Ovary (tissue), 3 donors: ENCODE measurements around the gene MDM2.
"Not testable (repeated sequence)": the region's sequence is repeated elsewhere in the genome, so short reads cannot be mapped to it uniquely, and the experiment has no call there.

Experiments used
- CTCF ChIP-seq, 3 donors: fragments of 450-650 bp in 2 of 3; fragments of 200-600 bp in 1 of 3; IDR thresholded peaks; one replicate each; pipeline versions ENCODE4 v1.5.1 to v1.8.0; 2016 to 2022; ENCODE audit warnings: antibody characterized with exemption in 3 of 3, mild to moderate bottlenecking in 1 of 3
- POLR2A ChIP-seq: fragments of 450-650 bp; IDR thresholded peaks from one replicate; pipeline ENCODE4 v1.6.1; 2017; ENCODE audit warnings: antibody characterized with exemption, mild to moderate bottlenecking, moderate library complexity
- donor health status: DM: no; HTN: no; CAD: no.

- not testable (repeated sequence) for TF ChIP-seq CTCF (IDR thresholded peaks at IDR 0.05); POLR2A
Observed at GRCh38 chr12:68841175-68841574, 33.2 kb downstream of the MDM2 start.
